Natural killer cell (primary cell): ENCODE measurements around the gene WAPL. TPM values are rescaled to one million over a fixed set of nuclear protein-coding genes. Genes with fewer than 3 reads are reported as not detected.

Source experiments
- ATAC-seq, 3 donors: fragments of 150-1000 bp in 2 of 3; fragments of 200-7000 bp in 1 of 3; cut with Tn5 transposase; 1 replicate in 1 of 3; 2 replicates in 2 of 3; pipeline ENCODE4 v1.10.0; 2021; ENCODE audit warnings: mild to moderate bottlenecking in 2 of 3, moderate library complexity in 2 of 3
- DNase-seq, 2 donors: peaks; one replicate each; pipeline versions ENCODE4 v3.0.0 to v3.0.0-alpha.2; 2013 to 2021; ENCODE audit warnings: mixed read lengths in 1 of 2
- H3K27ac ChIP-seq: one replicate; pipeline ENCODE4 v1.5.1; 2013; ENCODE audit warnings: mild to moderate bottlenecking, low read length
- H3K27me3 ChIP-seq: one replicate; pipeline ENCODE4 v1.6.1; 2013; ENCODE audit warnings: low read length; ENCODE audit not compliant: control insufficient read depth, insufficient read depth
- H3K36me3 ChIP-seq: one replicate; pipeline ENCODE4 v1.6.1; 2013; ENCODE audit warnings: low read length; ENCODE audit not compliant: control insufficient read depth, insufficient read depth
- H3K4me1 ChIP-seq: one replicate; pipeline ENCODE4 v1.6.1; 2013; ENCODE audit warnings: low read length; ENCODE audit not compliant: control insufficient read depth, insufficient read depth
- H3K4me3 ChIP-seq: one replicate; pipeline ENCODE4 v1.5.1; 2013; ENCODE audit warnings: low read length
- H3K9me3 ChIP-seq: one replicate; pipeline ENCODE4 v1.6.1; 2013; ENCODE audit warnings: low read length; ENCODE audit not compliant: control insufficient read depth, insufficient read depth
- H3K27ac Mint-ChIP-seq, 2 donors: one replicate each; pipeline ENCODE4 v1.8.0; 2022; ENCODE audit warnings: mild to moderate bottlenecking in 2 of 2, mixed read lengths in 2 of 2, moderate library complexity in 1 of 2
- H3K27me3 Mint-ChIP-seq, 2 donors: one replicate each; pipeline ENCODE4 v1.8.0; 2022; ENCODE audit warnings: low read depth in 2 of 2, mixed read lengths in 2 of 2
- H3K36me3 Mint-ChIP-seq: one replicate; pipeline ENCODE4 v1.8.0; 2022; ENCODE audit warnings: mixed read lengths
- H3K4me1 Mint-ChIP-seq, 2 donors: one replicate each; pipeline ENCODE4 v1.8.0; 2022; ENCODE audit warnings: mixed read lengths in 2 of 2
- H3K4me3 Mint-ChIP-seq: one replicate; pipeline ENCODE4 v1.8.0; 2022; ENCODE audit warnings: mild to moderate bottlenecking, moderate library complexity, mixed read lengths
- H3K9me3 Mint-ChIP-seq, 2 donors: one replicate each; pipeline ENCODE4 v1.8.0; 2022; ENCODE audit warnings: mixed read lengths in 2 of 2
- CTCF ChIP-seq: fragments of 200-600 bp; IDR thresholded peaks from one replicate; pipeline ENCODE4 v1.8.0; 2022; ENCODE audit warnings: antibody characterized with exemption
- WGBS: methylation state at CpG from one replicate; pipeline ENCODE4 v1.1.7; 2013; ENCODE audit warnings: missing lambda C conversion rate; ENCODE audit not compliant: insufficient coverage; 5-methylcytosine and 5-hydroxymethylcytosine counted together
- intact Hi-C: fragments of 100-400 bp; cut with micrococcal nuclease; formaldehyde crosslinking; loops from one replicate; pipeline ENCODE4 v1.14.2; 2022
- total RNA-seq, 4 donors: library from RNA; stranded (reverse); fragments of 120-200 nt in 1 of 4; gene quantifications; one replicate each; pipeline versions ENCODE4 v1.2.3 to v1.2.4, GENCODE V29; 2013 to 2022

The WAPL gene
- total RNA-seq, 3 donors from 2014 or later (not counting 1 experiment from before 2014, with no cell fraction given) = 41.1 to 51.4 (median 51.1) TPM

DNA sequence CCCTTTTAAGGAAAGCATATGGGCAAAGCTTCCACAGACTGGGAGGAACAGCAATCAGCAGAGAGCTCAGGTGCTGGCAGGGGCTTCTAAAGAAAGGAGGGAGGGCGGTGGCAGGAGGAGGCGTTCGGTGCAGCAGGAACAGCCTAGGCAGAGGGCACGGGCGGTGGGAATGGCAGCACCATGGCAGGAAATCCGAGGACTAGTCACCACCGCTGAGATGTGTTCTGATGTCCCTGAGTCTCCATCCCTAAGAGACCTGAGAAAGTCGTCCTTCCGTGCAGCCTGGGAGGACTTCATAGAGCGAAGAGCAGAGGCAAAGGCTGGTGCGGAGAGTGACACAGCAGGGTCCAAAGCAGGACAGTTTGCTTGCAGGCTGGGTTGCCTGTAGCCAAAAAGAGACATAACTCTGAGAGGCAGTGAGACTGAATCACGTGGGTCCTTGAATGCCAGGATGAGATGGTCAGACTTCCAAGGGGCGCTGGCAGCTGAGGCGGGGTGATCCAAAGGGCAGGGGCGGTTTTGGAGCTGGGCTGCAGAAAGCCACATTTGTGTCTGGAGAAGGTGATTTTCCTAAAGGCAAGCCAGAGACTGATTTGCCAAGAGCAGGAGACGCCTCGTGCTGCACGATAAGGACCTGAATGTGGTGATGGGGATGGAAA is 119.2 kb downstream of the WAPL start:
- H3K27ac Mint-ChIP-seq = no peak overlapping the region
- peaks cover 21 to 26% of the 10 kb centered on the region in 2 donors for H3K27me3 Mint-ChIP-seq

GRCh38 chr10:86401588-86402282 is 119.9 kb downstream of the WAPL start:
- H3K4me1 Mint-ChIP-seq = peaks cover 9 to 18% of the 10 kb centered on the region in 2 donors
- H3K4me3 ChIP-seq = no peak overlapping the region
- TF ChIP-seq CTCF = no peak
- WGBS = 21% methylated on average over 19 of the region's 27 CpGs
- no peak overlapping the region for H3K27ac ChIP-seq
- peaks cover 4% of the 10 kb centered on the region for H3K27me3 ChIP-seq
- intact Hi-C loops = no loop called here
- H3K9me3 ChIP-seq = no peaks in the 10 kb centered on the region
- no peaks in the 10 kb centered on the region for H3K36me3 Mint-ChIP-seq
- peaks cover 21 to 26% of the 10 kb centered on the region in 2 donors for H3K27me3 Mint-ChIP-seq
- H3K36me3 ChIP-seq = no peaks in the 10 kb centered on the region
- DNase-seq (peak in 1 of 2 donors; percentile 59), ATAC-seq (no peak)
- H3K9me3 Mint-ChIP-seq = no peaks in the 10 kb centered on the region
- H3K4me1 ChIP-seq = peaks cover 21% of the 10 kb centered on the region
- peak overlapping the region; percentile 60 for H3K4me3 Mint-ChIP-seq
- H3K27ac Mint-ChIP-seq = no peak overlapping the region

More for the DNA sequence above, 119.2 kb downstream of the WAPL start:
- H3K27me3 ChIP-seq = peaks cover 4% of the 10 kb centered on the region
- Mint-ChIP-seq H3K4me1 (peaks cover 9 to 18% of the 10 kb centered on the region in 2 donors), H3K9me3 (no peaks in the 10 kb centered on the region), H3K36me3 (no peaks in the 10 kb centered on the region), H3K4me3 (peak overlapping the region; percentile 60)
- no peaks in the 10 kb centered on the region for H3K9me3 ChIP-seq
- no peak overlapping the region for H3K27ac ChIP-seq
- no peaks in the 10 kb centered on the region for H3K36me3 ChIP-seq
- H3K4me1 ChIP-seq = peaks cover 21% of the 10 kb centered on the region
- no peak for TF ChIP-seq CTCF
- no peak overlapping the region for H3K4me3 ChIP-seq
- peak in 1 of 2 donors; percentile 22 for DNase-seq
- WGBS = 63% methylated on average over 18 of the region's 18 CpGs
- ATAC-seq = no peak
- intact Hi-C loops = no loop called here

GRCh38 chr10:86400705-86401587 is 120.6 kb downstream of the WAPL start:
- intact Hi-C loops = loop anchor here (1.0 kb wide), 1 partner anchor 184 kb away; no protein-coding TSS in a partner anchor
- Histone ChIP-seq H3K4me1 (peaks cover 21% of the 10 kb centered on the region), H3K27ac (peak overlapping the region; percentile 38), H3K36me3 (no peaks in the 10 kb centered on the region), H3K4me3 (peak overlapping the region; percentile 60), H3K9me3 (no peaks in the 10 kb centered on the region), H3K27me3 (peaks cover 4% of the 10 kb centered on the region)
- TF ChIP-seq CTCF = no peak
- Mint-ChIP-seq H3K4me1 (peaks cover 9 to 18% of the 10 kb centered on the region in 2 donors), H3K9me3 (no peaks in the 10 kb centered on the region), H3K36me3 (no peaks in the 10 kb centered on the region), H3K27me3 (peaks cover 26 to 27% of the 10 kb centered on the region in 2 donors), H3K4me3 (peak overlapping the region; percentile 78), H3K27ac (peak overlapping the region in 1 of 2 donors; percentile 27)
- ATAC-seq (peak; percentile 48 to 68 (median 55)), DNase-seq (peak; percentile 33 to 81)
- WGBS = 1% methylated on average over 76 of the region's 76 CpGs
